Tibial artery (tissue), 4 donors: ENCODE results near the gene FAS.
A peak's percentile ranks its signal among the peaks of the same experiment; 100 is the strongest.

Experiments used
- DNase-seq, 2 donors: peaks; one replicate each; pipeline ENCODE4 v3.0.0-alpha.2; 2019
- H3K27ac ChIP-seq, 2 donors: fragments of 200-600 bp; sonication (generic) in 1 of 2; 1 replicate in 1 of 2; 2 replicates in 1 of 2; pipeline ENCODE4 v1.5.1; 2018 to 2019; ENCODE audit warnings: mild to moderate bottlenecking in 1 of 2
- H3K27me3 ChIP-seq, 2 donors: fragments of 200-600 bp; sonication (generic) in 1 of 2; one replicate each; pipeline versions ENCODE4 v1.5.1 to v1.6.0; 2016 to 2019
- H3K36me3 ChIP-seq, 3 donors: fragments of 200-600 bp; sonication (generic) in 2 of 3; one replicate each; pipeline ENCODE4 v1.5.1; 2016 to 2019; ENCODE audit warnings: mild to moderate bottlenecking in 2 of 3
- H3K4me1 ChIP-seq, 4 donors: fragments of 200-600 bp; sonication (generic) in 2 of 4; 1 replicate in 3 of 4; 2 replicates in 1 of 4; pipeline ENCODE4 v1.5.1; 2016 to 2019
- H3K4me3 ChIP-seq, 2 donors: fragments of 200-600 bp; sonication (generic) in 1 of 2; 1 replicate in 1 of 2; 2 replicates in 1 of 2; pipeline ENCODE4 v1.5.1; 2018 to 2019; ENCODE audit warnings: mild to moderate bottlenecking in 2 of 2
- H3K9me3 ChIP-seq, 3 donors: fragments of 200-600 bp; sonication (generic) in 1 of 3; one replicate each; pipeline ENCODE4 v1.5.1; 2016 to 2019
- intact Hi-C: fragments of 100-400 bp; cut with DNase I; formaldehyde crosslinking; loops from one replicate; pipeline ENCODE4 v1.15.0; 2023; ENCODE audit warnings: low total_unique reads
- TF ChIP-seq, protein P1 (sequence below), 2 experiments: fragments of 200-600 bp in 1 of 2; fragments of 450-650 bp in 1 of 2; IDR thresholded peaks; one replicate each; pipeline ENCODE4 v1.5.1; 2017 to 2019; ENCODE audit warnings: antibody characterized with exemption in 2 of 2, mild to moderate bottlenecking in 1 of 2, moderate library complexity in 1 of 2

The FAS gene

DNA sequence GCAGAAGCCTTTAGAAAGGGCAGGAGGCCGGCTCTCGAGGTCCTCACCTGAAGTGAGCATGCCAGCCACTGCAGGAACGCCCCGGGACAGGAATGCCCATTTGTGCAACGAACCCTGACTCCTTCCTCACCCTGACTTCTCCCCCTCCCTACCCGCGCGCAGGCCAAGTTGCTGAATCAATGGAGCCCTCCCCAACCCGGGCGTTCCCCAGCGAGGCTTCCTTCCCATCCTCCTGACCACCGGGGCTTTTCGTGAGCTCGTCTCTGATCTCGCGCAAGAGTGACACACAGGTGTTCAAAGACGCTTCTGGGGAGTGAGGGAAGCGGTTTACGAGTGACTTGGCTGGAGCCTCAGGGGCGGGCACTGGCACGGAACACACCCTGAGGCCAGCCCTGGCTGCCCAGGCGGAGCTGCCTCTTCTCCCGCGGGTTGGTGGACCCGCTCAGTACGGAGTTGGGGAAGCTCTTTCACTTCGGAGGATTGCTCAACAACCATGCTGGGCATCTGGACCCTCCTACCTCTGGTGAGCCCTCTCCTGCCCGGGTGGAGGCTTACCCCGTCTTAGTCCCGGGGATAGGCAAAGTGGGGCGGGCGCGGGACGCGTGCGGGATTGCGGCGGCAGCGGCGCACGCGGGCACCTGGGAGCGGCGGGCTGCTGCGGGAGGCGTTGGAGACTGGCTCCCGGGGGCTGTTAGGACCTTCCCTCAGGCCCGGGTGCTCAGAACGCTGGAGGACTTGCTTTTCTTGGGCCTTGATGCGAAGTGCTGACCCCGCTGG, at the start of gene FAS:
Gene FAS (plus strand): TSS at position 415 of the 777 bp plus-strand sequence. CDS start 79 bp downstream, at position 494.
- Histone ChIP-seq H3K27me3 (no peaks in the 10 kb centered on the region), H3K27ac (peak within 1 kb of the TSS; percentile 92 to 93), H3K36me3 (no peaks in the 10 kb centered on the region), H3K4me3 (peak within 1 kb of the TSS; percentile 77 to 93), H3K4me1 (peaks cover 0 to 79% (median 21%) of the 10 kb centered on the region in 4 donors), H3K9me3 (no peaks in the 10 kb centered on the region)
- intact Hi-C loops: no loop called here
- peak; percentile 83 to 90 for DNase-seq
- TF ChIP-seq, protein P1, sequence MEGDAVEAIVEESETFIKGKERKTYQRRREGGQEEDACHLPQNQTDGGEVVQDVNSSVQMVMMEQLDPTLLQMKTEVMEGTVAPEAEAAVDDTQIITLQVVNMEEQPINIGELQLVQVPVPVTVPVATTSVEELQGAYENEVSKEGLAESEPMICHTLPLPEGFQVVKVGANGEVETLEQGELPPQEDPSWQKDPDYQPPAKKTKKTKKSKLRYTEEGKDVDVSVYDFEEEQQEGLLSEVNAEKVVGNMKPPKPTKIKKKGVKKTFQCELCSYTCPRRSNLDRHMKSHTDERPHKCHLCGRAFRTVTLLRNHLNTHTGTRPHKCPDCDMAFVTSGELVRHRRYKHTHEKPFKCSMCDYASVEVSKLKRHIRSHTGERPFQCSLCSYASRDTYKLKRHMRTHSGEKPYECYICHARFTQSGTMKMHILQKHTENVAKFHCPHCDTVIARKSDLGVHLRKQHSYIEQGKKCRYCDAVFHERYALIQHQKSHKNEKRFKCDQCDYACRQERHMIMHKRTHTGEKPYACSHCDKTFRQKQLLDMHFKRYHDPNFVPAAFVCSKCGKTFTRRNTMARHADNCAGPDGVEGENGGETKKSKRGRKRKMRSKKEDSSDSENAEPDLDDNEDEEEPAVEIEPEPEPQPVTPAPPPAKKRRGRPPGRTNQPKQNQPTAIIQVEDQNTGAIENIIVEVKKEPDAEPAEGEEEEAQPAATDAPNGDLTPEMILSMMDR (IDR thresholded peaks at IDR 0.05): no peak

DNA sequence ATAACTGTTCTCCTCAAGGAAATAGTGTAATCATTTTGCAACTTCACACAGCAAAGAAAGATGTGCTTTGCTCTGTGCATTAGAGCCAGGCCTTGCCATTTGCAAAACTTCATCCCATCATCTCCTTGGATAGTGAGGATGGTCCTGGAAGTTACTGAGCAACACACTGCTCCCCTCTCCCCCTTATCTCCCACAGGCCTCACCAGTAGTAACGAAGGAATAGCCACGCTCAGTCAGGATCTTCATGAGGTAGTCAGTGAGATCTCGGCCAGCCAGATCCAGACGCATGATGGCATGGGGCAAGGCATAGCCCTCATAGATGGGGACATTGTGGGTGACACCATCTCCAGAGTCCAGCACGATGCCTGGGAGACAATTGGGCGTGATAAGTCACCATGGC, 49.6 kb upstream of the FAS start:
- no peaks in the 10 kb centered on the region for H3K9me3 ChIP-seq
- TF ChIP-seq, protein P1 (IDR thresholded peaks at IDR 0.05): no peak
- DNase-seq: no peak
- peaks cover 98 to 100% (median 100%) of the 10 kb centered on the region in 3 donors for H3K36me3 ChIP-seq
- H3K27ac ChIP-seq: peak overlapping the region; percentile 88 to 89
- peak overlapping the region in 1 of 2 donors; percentile 72 for H3K4me3 ChIP-seq
- intact Hi-C loops: no loop called here
- H3K4me1 ChIP-seq: peaks cover 0 to 91% (median 60%) of the 10 kb centered on the region in 4 donors
- H3K27me3 ChIP-seq: no peaks in the 10 kb centered on the region

DNA sequence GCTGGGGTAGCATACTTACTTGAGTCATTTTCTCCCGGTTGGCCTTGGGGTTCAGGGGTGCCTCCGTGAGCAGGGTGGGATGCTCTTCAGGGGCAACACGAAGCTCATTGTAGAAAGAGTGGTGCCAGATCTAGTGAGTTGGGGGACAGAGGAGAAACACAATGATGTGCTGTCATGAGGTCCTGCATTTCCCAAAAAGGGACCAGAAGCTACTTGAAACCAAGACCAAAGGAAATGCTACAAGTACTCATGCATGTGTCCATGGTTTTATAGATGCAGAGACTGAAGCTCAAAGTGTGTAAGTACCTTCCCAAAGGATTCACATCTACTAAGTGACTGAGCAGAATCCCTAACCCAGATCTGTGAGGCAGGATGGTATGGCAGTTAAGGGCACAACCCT, 46.8 kb upstream of the FAS start:
- no peaks in the 10 kb centered on the region for H3K27me3 ChIP-seq
- peaks cover 0 to 85% (median 55%) of the 10 kb centered on the region in 4 donors for H3K4me1 ChIP-seq
- intact Hi-C loops: no loop called here
- TF ChIP-seq, protein P1 (IDR thresholded peaks at IDR 0.05): no peak
- DNase-seq: no peak
- peak overlapping the region; percentile 88 to 89 for H3K27ac ChIP-seq
- H3K9me3 ChIP-seq: no peaks in the 10 kb centered on the region
- H3K4me3 ChIP-seq: peak overlapping the region; percentile 9 to 72
- H3K36me3 ChIP-seq: peaks cover 95 to 97% (median 96%) of the 10 kb centered on the region in 3 donors

DNA sequence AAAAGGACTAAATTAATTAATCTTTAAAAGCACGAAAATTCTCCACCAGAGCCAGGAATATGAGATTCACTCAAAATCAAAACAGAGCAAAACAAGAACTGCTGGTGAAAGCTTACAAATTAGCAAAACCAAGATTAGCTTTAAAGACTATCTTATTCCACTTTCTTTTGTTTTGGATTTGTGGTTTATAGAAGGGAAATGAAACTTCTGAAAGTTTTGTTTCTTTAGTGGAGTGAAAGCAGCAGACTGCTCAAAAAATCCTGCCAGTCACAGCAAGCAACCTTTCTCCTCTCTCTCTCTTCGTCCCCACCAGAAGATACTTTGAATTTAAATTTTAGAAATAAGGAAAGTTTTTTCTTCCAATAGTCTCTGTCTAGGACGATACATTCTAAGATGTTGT, 45.8 kb upstream of the FAS start:
- H3K36me3 ChIP-seq: peaks cover 88 to 97% (median 96%) of the 10 kb centered on the region in 3 donors
- peak overlapping the region; percentile 88 to 89 for H3K27ac ChIP-seq
- no peak for DNase-seq
- intact Hi-C loops: no loop called here
- TF ChIP-seq, protein P1 (IDR thresholded peaks at IDR 0.05): no peak
- no peaks in the 10 kb centered on the region for H3K9me3 ChIP-seq
- H3K4me3 ChIP-seq: peak overlapping the region; percentile 68 to 72
- H3K27me3 ChIP-seq: no peaks in the 10 kb centered on the region
- peaks cover 0 to 75% (median 53%) of the 10 kb centered on the region in 4 donors for H3K4me1 ChIP-seq

DNA sequence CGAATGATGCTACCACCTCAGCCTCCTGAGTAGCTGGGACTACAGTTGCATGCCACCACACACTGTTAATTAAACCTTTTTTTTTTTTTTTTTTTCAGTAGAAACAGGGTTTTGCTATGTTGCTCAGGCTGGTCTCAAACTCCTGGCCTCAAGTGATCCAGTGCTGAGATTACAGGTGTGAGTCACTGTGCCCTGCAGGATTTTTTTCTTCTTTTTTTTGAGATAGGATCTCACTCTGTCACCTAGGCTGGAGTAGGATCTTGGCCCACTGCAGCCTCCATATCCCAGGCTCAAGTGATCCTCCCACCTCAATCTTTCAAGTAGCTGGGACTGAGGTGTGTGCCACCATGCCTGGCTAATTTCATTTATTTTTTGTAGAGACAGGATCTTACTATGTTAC, 44.4 kb upstream of the FAS start:
- H3K27ac ChIP-seq: peak overlapping the region; percentile 88 to 89
- H3K36me3 ChIP-seq: peaks cover 74 to 96% (median 95%) of the 10 kb centered on the region in 3 donors
- H3K4me3 ChIP-seq: peak overlapping the region; percentile 68 to 72
- peaks cover 0 to 61% (median 46%) of the 10 kb centered on the region in 4 donors for H3K4me1 ChIP-seq
- TF ChIP-seq, protein P1 (IDR thresholded peaks at IDR 0.05): no peak
- DNase-seq: no peak
- H3K9me3 ChIP-seq: no peaks in the 10 kb centered on the region
- H3K27me3 ChIP-seq: no peaks in the 10 kb centered on the region
- intact Hi-C loops: no loop called here
